Measurements from ENCODE around the gene HDGFL2.
"Not testable (repeated sequence)": the region's sequence is repeated elsewhere in the genome, so short reads cannot be mapped to it uniquely, and the experiment has no call there.

HDGFL2 gene

DNA sequence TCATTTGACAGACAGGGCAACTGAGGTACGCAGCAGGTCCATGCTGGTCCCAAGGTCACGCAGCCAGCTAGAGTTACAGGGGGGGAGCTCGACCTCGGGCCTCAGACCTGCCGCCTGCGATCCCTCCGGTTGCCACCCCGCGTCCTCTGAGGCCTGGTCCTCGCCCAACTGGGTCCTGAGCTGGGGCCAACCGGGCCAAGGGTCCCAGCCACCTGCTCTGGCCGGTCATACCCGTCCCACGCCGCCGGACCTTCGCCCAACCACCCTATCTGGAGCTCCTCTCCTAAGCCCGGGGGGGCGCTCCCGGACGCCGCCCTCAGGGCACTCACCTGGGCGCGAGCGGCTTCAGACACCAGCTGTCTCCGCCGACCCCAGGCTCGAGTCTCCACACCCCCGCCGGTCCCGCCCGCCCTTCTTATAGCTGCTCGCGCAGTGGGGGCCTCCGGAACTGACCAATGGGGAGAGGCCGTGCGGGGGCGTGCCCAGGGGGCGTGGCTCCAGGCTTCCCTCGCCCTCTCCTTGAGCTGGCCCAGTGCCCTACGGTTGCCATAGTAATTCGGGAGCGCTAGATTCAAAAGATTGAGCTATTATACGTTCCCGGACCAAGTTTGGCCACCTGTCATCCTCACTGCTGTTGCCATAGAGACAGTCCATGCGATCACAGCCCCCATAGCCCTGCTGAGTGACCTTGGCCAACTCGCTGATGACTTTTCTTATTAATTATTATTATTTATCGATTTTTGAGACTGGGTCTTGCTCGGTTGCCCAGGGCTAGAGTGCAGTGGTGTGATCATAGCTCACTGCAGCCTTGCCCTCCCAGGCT is 63.0 kb downstream of the HDGFL2 start, which contains the start of gene PLIN5:
Gene PLIN5, minus strand, starts transcription at position 389 of the 823 bp plus-strand sequence. CDS start 1,150 bp downstream, outside the sequence.
- no peak for DNase-seq (ENCODE audit: low read depth)

DNA sequence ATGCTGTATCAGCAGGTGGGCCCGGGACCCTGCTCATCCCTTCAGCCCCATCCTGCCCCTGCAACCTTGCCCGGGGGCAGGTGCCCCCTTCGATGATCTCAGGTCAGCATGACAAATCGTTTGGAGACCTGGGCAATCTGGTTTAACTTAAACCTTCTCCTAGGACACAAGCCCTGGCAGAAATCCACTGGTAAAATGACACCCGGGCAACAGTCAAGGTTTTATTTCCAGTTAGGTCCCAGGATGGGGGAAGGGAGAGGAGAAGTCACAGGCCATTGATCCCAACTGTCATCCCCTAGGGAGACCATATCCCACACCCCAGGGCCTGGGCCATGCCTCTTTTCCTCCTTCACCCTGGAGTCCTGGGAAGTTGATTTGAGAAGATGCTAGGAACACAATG is 64.7 kb downstream of the HDGFL2 start:
- DNase-seq (ENCODE audit: low read depth): no peak

DNA sequence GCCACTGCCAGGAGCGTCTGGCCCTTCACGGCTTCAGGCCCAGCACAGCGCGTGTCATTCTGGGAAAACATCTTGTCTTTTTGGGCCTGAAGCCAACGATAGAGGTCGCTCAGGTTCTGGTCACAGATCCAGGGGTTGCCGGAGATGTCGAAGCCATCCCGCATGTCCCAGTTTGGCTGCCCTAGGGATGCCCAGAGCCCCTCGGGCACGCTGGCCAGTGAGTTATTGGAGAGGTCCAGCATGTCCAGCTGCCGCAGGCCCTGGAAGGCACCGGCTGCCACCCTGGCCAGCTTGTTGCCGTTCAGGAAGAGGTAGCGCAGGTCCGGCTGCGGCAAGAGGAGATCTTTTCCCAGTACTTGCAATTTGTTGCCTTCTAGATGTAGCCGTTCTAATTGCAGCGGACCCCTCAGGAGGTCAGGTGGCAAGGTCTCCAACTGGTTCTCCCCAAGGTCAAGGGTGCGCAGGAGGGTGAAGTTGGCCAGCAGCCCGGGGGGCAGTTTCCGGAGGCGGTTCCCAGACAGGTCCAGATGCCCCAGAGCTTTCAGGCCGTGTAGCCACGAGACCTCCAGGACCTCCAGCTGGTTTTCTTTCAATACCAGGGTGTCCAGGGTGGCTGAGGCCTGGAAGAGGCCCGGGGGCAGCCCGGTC is 66.0 kb downstream of the HDGFL2 start:
- no peak for DNase-seq (ENCODE audit: low read depth)

DNA sequence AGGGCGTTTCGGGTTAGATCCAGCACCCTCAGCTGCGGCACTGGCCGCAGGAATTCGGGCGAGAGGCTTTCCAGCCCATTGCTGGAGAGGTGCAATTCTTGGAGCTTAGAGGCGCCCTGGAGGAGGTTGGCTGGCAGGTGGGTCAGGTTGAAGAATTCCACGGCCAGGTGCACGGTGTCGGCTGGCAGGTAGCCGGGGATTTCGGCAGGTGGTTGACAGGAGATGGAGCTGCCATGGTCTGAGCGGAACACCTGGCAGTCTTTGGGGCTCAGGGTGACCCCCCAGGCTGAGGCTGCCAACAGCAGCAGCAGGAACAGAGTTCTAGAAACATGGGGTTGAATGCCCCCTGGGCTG is 66.5 kb downstream of the HDGFL2 start:
- no peak for DNase-seq (ENCODE audit: low read depth)

DNA sequence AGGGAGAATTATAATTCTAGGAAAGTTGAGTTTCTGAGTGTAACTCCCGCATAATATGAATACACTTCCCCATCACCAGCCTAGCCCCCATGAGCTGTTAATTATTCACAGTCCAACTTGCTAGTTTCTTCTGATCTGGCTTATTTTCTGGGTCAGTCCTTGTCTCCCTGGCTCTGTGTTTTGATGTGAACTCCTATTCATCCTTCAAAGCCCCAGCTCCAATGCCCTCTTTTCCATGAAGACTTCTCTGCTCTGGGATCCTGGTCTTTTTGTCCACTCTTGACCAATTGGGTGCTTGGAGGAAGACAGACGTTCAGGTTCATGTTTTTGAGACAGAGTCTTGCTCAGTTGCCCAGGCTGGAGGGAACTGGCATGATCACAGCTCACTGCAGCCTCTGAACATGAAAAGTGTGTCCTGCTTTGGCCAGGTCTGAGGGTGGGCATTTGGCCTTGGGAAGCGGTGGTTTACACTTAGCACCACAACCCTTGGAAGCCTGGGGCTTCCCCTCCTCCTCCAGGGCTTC is 67.1 kb downstream of the HDGFL2 start:
- no peak for DNase-seq (ENCODE audit: low read depth)

DNA sequence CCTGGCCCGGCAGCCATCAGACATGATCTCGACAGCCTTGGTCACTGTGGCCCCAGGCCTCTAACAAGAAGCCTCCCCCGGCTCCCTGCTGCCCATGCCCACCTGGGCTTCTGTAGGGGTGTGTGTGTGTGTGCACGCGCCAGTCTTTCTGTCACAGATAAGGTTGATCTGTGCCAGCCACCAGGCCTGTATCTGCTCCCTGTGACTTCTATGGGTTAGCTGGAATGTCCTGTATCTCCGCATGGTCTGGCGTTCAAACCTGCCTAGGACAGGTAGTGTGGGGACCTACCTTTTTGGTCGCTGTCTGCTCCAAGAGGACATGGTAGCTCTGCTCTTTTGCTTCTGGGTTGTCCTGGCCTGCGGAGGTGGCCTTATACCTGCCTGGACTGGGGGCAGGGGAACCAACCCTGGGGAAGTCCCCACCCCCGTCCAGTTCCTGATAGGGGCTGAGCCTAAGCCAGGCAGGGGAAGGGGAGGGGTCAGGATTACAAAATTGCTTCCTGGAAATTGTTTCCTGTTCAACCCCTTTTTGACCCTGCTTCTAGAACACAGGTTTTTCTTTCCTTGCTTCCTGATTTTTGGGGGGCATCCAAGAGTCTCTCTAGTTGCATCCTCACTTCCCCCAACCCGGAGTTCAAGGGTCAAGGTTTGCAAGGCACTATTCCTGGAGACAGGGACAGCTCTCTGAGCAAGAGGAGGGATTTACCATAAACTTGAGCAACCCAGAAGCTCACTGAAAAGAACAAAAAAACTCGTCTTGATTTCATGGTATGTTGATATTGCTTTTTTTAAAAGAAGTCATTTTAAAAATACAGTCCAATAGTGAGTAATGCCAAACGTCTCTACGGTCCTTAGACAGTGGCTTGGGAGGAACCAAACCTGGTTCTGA is 67.8 kb downstream of the HDGFL2 start, which contains the start of gene LRG1:
Gene LRG1, minus strand, starts transcription at position 344 of the 889 bp plus-strand sequence. Its CDS starts 23 bp downstream, at position 321.
- no peak for DNase-seq (ENCODE audit: low read depth)

DNA sequence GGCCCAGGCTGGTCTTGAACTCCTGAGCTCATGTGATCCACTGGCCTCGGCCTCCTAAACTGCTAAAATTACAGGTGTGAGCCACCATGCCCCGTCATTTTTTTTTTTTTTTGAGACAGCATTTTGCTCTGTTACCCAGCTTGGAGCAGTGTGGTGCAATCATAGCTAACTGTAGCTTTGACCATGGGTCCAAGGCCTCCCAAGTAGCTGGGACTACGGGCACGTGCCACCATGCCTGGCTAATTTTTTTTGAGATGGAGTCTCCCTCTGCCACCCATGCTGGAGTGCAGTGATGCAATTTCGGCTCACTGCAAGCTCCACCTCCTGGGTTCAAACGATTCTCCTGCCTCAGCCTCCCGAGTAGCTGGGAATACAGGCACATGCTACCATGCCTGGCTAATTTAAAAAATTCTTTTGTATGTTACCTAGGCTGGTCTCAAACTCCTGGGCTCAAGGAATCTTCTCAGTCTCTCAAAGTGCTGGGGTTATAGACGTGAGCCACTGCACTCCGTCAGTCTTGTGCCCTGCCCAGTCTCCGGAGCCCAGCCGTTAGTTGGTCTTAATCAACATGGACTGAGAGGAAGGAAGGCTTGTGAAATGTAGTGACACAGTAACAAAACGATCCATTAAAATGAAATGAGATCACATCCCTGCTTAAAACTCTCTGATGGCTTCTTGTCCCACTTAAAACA is 69.2 kb downstream of the HDGFL2 start:
- no peak for DNase-seq (ENCODE audit: low read depth)

DNA sequence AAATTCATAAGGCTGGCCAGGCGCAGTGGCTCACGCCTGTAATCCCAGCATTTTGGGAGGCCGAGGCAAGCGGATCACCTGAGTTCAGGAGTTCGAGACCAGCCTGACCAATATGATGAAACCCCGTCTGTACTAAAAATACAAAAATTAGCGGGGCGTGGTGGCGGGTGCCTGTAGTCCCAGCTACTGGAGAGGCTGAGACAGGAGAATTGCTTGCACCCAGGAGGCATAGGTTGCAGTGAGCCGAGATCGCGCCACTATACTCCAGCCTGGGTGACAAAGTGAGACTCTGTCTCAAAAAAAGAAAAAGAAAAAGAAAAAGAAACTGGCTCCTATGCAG is 69.7 kb downstream of the HDGFL2 start:
- DNase-seq (ENCODE audit: low read depth): not testable (repeated sequence)

DNA sequence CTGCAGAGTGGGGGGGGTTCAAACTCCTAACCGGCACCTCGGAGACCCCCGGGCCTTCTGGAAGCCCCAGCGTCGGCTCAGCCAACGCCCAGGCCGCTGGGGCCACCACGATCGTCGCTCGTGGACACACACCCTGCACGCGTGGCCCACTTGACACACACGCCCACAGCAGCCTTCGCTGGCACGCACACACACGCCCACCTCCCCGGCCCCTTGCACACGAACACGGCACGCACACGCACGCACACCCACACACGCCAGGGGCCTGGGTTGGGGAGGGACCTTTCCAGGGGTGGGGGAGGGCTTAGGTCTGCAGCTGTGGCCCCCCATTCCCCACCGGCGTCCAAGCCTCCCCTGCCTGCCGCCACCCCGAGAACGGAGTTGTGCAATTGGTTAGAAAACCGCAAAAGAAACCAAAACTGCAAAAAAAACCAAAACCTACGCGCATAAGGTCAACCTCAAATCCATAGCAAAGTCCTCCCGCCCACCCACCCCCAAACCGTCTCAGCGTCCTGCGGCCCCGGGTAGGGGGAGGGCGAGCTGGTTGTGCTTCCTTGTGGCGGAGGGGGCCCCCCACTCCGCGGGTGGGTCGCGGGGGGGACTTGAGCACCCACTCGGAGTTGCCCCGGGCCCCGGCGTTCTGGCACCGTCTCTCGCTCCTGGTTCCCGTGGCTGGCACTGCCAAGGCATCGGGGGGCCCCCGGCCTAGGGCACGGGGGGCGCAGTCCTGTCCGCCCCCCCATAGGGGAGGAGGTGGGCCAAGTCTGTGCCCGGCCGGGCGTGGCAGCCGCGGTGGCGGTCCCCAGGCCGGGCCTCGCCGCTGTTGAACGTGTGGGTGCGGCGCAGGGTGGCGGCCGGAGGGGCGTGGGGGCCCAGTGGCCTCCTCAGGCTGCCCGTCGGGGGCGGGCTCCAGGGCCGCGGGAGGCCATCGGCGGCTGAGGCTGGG is 71.1 kb downstream of the HDGFL2 start:
- no peak for DNase-seq (ENCODE audit: low read depth)

DNA sequence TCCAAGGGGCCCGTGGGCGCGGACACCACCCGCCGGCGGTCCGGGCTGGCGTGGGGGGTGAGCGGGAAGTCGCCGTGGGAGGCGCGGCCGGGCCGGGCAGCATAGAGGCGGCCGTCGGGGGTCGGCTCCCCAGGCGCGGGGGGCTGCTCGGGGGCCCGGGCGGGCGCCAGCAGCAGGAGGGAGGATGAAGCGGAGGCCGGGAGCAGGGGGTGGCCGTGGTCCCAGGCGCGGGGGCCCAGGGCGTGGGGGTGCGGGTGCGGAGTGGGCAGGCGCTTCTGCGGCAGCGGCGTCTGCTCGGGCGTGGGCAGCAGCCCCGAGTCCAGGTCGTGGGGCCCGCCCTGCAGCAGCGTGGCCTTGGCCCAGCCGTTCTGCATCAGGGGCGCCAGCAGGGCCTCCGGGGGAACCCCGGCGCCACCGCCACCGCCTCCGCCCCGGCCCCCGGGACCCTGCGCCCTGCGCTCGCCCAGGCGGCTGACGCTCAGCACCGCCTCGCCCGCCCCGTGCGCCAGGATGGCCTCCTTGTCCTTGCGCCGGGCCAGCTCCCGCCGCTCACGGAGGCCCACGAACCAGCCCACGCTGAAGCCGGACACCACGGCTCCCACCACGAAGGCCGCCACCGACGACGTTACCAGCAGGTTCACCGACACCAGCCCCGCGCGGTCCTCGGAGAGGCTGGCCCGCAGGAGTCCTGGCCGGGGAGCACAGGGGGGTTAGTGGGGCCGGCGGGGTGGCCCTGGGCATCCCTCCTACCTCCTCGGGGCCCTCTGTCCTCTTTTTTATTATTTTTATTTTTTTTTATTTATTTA is 71.9 kb downstream of the HDGFL2 start:
- no peak for DNase-seq (ENCODE audit: low read depth)

DNA sequence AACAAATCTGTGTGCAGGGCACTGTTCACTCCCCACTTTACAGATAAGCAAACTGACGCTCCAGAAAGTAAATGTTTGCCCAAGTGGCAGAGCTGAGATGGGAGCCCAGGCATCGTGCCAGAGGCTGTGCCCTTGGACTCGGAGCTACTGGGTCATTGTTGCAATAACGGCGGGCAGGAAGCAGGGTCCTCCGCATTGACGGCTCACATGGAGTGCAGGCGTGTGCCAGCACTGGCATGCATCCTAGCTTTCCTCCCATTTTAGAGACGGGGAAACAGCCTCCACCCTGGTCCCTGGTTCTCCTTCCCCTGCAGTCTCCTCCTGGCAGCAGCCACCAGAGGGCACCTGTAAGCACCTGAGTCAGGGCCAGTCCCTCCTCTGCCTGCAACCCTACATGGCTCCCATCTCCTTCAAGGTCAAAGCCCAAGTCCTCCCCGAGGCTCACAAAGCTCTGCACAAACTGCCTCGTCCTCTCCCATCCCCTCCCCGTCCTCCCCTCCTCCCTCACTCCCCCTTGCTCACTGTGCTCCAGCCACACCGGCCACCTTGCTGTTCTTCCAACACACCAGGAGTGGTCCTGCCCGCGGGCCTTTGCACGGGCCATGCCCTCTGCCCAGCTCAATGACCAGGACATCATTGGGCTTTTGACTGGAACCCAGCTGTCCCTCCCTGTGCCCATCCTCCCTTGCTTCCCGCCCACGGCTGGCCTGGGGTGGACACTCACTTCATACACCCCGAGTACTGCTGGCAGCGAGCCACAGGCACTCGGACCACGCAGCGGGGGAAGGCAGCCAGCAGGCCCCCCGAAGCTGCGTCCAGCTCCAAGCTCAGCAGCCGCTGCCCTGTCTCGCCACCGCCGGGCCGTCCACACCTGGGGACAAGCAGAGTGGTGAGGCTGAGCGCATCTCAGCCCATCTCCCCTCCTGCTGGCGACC is 75.5 kb downstream of the HDGFL2 start:
- DNase-seq (ENCODE audit: low read depth): no peak

DNA sequence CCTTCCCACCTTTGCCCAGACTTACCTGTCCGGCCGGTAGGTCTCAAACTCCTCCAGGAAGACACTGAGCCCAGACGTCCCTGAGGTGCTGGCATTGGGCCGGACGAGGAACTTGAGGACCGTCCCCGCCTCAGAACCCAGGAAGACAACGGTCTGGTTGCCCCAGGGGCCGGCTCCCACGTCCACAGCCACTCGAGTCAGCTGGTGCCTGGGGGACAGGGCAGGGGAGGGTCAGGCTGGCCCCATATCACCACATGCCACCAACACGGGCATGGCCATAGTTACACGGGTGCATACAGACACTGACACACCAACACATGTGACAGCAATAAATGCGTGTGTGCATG is 76.1 kb downstream of the HDGFL2 start:
- DNase-seq (ENCODE audit: low read depth): no peak

DNA sequence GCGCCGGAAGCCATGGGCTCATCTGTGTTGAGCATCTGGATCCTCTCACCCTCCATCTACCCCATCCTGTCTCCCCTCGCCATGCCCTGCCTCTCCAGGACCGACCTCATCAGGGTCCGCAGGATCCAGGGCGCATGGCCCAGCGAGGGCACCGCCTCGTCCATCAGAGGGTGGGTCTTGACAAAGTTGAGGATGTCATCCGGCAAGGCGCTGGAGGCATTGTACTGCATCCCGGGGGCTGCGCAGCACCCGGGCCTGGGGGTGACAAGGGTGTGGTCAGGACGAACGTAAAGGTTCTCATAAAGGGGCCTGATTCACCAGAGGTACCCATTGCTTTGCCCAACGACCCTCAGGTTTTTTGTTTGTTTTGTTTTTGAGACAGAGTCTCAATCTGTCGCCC is 77.9 kb downstream of the HDGFL2 start:
- no peak for DNase-seq (ENCODE audit: low read depth)

DNA sequence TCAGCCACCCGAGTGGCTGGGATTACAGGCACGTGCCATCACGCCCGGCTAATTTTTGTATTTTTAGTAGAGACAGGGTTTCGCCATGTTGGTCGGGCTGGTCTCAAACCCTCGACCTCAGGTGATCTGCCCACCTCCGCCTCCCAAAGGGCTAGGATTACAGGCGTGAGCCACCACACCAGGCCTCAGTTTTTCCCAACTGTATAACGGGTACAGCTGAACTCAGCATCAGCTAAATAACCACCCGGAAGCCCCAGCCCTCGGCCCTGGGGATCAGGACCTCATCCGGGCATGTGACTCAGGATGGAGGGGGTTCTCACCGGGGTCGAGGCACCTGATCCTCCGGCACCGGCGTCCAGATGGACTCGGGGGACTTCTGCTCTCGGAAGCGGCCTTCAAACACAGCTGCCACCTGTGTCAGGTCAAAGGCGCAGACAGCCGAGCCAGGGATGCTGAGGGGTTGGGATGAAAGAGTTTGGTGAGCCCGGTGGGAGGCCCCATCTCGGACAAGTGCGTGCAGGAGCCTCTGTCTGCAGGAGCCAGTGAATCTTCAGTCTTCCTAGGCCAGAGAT is 78.5 kb downstream of the HDGFL2 start:
- no peak for DNase-seq (ENCODE audit: low read depth)
